Nucleus accumbens (tissue), 56 donors: ENCODE measurements around the gene CFAP61.

Experiments
- DNase-seq, 56 donors: peaks; one replicate each; lab custom pipeline; 2025; lab: John Stamatoyannopoulos, UW

Gene CFAP61

GRCh38 chr20:20409331-20409730, 357.0 kb downstream of the CFAP61 start:
- no peak for DNase-seq
